Limb (tissue), 2 donors: ENCODE measurements around the gene MSANTD7.

Experiments
- DNase-seq, 2 donors: peaks; one replicate each; pipeline ENCODE4 v3.0.0-alpha.2; 2016; ENCODE audit errors: extremely low spot score in 2 of 2

The MSANTD7 gene

DNA sequence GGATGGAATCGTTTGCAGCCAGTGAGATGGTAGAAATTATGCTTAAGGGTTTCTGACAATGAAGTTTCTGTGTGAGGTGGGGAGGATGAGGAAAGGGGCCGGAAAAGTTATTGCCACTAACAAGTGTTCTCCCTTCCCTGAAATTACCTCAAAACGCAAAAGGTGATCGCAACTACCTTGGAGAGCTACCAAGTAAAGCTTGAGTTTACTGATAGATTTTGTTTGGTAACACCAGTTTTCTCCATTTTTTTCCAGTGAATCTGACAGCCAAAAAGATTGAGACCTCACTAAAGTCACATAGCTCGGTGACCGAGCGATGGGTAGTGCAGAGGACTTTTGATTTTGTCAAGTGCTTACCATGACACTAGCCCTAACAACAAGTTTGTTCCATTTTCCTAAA lies 42.1 kb downstream of the MSANTD7 start:
- no peak for DNase-seq

GRCh38 chr10:14884082-14884481 lies 46.0 kb downstream of the MSANTD7 start:
- no peak for DNase-seq
